Neuron (in vitro differentiated cells): Measurements from ENCODE around the gene ZNF208.
"Not testable (repeated sequence)": the region's sequence is repeated elsewhere in the genome, so short reads cannot be mapped to it uniquely, and the experiment has no call there.

Source experiments
- H2AFZ ChIP-seq: one replicate; pipeline ENCODE4 v1.6.1; 2013; ENCODE audit warnings: low read depth, mild to moderate bottlenecking, inconsistent platforms, low read length, moderate library complexity
- H3K27me3 ChIP-seq: one replicate; pipeline ENCODE4 v1.6.1; 2013; ENCODE audit warnings: low read length; ENCODE audit not compliant: insufficient read depth
- H3K36me3 ChIP-seq: one replicate; pipeline ENCODE4 v1.6.1; 2013; ENCODE audit warnings: low read length; ENCODE audit not compliant: insufficient read depth
- H3K4me1 ChIP-seq: one replicate; pipeline ENCODE4 v1.6.1; 2013; ENCODE audit warnings: low read length; ENCODE audit not compliant: insufficient read depth
- H3K4me3 ChIP-seq: 2 replicates; pipeline ENCODE4 v1.5.1; 2013; ENCODE audit warnings: mild to moderate bottlenecking, low read length, moderate library complexity
- H3K9me3 ChIP-seq: one replicate; pipeline ENCODE4 v1.6.1; 2013; ENCODE audit warnings: low read length

Gene ZNF208

GRCh38 chr19:22010437-22011143 is at the start of gene ZNF208:
Gene ZNF208, minus strand, starts transcription at chr19:22010943. Its CDS starts 149 bp downstream, at chr19:22010794.
- H2AFZ ChIP-seq, H3K4me3 ChIP-seq, H3K9me3 ChIP-seq, H3K27me3 ChIP-seq, H3K36me3 ChIP-seq, H3K4me1 ChIP-seq: not testable (repeated sequence)

GRCh38 chr19:22052644-22053013 is 41.9 kb upstream of the ZNF208 start:
- no peaks in the 10 kb centered on the region for H3K27me3 ChIP-seq
- H3K4me1 ChIP-seq: no peaks in the 10 kb centered on the region
- no peaks in the 10 kb centered on the region for H3K36me3 ChIP-seq
- H3K9me3 ChIP-seq: peaks cover 2% of the 10 kb centered on the region
- H3K4me3 ChIP-seq: no peak overlapping the region
- no peak overlapping the region for H2AFZ ChIP-seq

GRCh38 chr19:22041151-22041550 is 30.4 kb upstream of the ZNF208 start:
- H3K9me3 ChIP-seq, H3K36me3 ChIP-seq, H3K27me3 ChIP-seq, H2AFZ ChIP-seq, H3K4me3 ChIP-seq, H3K4me1 ChIP-seq: not testable (repeated sequence)

- Histone ChIP-seq H3K27me3 (no peaks in the 10 kb centered on the region), H3K9me3 (no peaks in the 10 kb centered on the region), H3K4me3 (no peak overlapping the region), H3K36me3 (no peaks in the 10 kb centered on the region), H3K4me1 (no peaks in the 10 kb centered on the region), H2AFZ (no peak overlapping the region)
Observed at GRCh38 chr19:22030680-22031079, 19.9 kb upstream of the ZNF208 start.

DNA sequence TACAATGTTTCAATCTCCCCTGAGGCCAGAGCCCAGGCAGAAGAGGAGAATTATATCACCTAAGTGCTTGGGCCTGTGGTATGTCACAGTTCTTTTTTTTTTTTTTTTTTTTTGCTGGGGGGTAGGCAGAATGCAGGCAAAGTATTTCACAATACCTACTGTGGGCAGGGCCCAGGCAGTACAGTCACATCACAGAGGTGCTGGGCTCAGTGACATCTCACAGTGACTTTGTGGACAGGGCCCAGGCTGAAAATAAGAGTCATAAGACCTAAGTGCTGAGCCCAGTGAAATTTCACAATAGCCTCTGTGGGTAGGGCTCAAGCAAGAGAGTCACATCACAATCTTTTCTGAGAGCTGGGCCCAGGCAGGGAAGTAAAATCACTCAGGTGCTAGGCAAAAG is 15.9 kb upstream of the ZNF208 start:
- no peaks in the 10 kb centered on the region for H3K36me3 ChIP-seq
- H3K4me3 ChIP-seq: no peak overlapping the region
- no peaks in the 10 kb centered on the region for H3K4me1 ChIP-seq
- H3K27me3 ChIP-seq: no peaks in the 10 kb centered on the region
- H3K9me3 ChIP-seq: no peaks in the 10 kb centered on the region
- H2AFZ ChIP-seq: no peak overlapping the region

DNA sequence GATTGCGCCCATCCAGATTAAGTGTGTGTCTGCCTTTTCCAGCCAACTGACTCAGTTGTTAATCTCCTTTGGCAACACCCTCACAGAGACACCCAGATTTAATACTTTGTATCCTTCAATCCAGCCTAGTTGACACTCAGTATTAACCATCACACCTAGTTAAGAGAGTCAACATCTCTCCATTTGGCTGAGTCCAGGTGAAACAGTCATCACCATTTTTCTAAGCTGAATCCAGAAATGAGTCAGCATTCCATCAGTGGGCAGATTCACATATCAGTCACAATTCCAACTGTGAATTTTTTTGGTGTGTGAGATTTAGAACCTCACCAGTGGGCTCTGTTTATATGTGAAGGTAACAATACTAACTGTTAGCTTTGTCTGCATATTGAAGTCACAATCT is 14.8 kb upstream of the ZNF208 start:
- H3K9me3 ChIP-seq, H3K4me3 ChIP-seq, H2AFZ ChIP-seq, H3K4me1 ChIP-seq, H3K36me3 ChIP-seq, H3K27me3 ChIP-seq: not testable (repeated sequence)

DNA sequence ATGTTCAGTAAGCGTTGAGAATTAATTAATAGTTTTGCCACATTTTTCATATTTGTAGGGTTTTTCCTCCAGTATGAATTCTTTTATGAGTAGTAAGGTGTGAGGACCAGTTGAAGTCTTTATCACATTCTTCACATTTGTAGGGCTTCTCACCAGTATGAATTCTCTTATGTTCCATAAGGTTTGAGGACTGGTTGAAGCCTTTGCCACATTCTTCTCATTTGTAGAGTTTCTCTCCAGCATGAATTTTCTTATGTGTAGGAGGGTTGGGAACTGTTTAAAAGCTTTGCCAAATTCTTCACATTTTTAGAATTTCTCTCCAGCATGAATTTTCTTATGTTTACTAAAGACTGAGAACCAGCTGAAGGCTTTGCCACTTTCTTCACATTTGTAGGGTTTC is 40.3 kb downstream of the ZNF208 start:
- Histone ChIP-seq H3K9me3 (no peaks in the 10 kb centered on the region), H3K36me3 (no peaks in the 10 kb centered on the region), H3K4me1 (no peaks in the 10 kb centered on the region), H3K4me3 (no peak overlapping the region), H2AFZ (no peak overlapping the region), H3K27me3 (no peaks in the 10 kb centered on the region)

GRCh38 chr19:21947775-21948174 is 63.0 kb downstream of the ZNF208 start:
- Histone ChIP-seq H3K4me3 (no peak overlapping the region), H2AFZ (no peak overlapping the region), H3K36me3 (no peaks in the 10 kb centered on the region), H3K4me1 (no peaks in the 10 kb centered on the region), H3K9me3 (peaks cover 7% of the 10 kb centered on the region), H3K27me3 (no peaks in the 10 kb centered on the region)

GRCh38 chr19:21940684-21941083 is 70.1 kb downstream of the ZNF208 start:
- no peak overlapping the region for H3K4me3 ChIP-seq
- no peaks in the 10 kb centered on the region for H3K36me3 ChIP-seq
- no peaks in the 10 kb centered on the region for H3K27me3 ChIP-seq
- H3K9me3 ChIP-seq: no peaks in the 10 kb centered on the region
- no peaks in the 10 kb centered on the region for H3K4me1 ChIP-seq
- no peak overlapping the region for H2AFZ ChIP-seq

GRCh38 chr19:21934593-21934992 is 76.2 kb downstream of the ZNF208 start:
- no peaks in the 10 kb centered on the region for H3K27me3 ChIP-seq
- no peaks in the 10 kb centered on the region for H3K36me3 ChIP-seq
- H2AFZ ChIP-seq: no peak overlapping the region
- no peaks in the 10 kb centered on the region for H3K9me3 ChIP-seq
- no peak overlapping the region for H3K4me3 ChIP-seq
- H3K4me1 ChIP-seq: no peaks in the 10 kb centered on the region

- H2AFZ ChIP-seq: no peak overlapping the region
- no peak overlapping the region for H3K4me3 ChIP-seq
- H3K36me3 ChIP-seq: no peaks in the 10 kb centered on the region
- H3K9me3 ChIP-seq: no peaks in the 10 kb centered on the region
- H3K27me3 ChIP-seq: no peaks in the 10 kb centered on the region
- no peaks in the 10 kb centered on the region for H3K4me1 ChIP-seq
Observed at GRCh38 chr19:21934131-21934530, 76.6 kb downstream of the ZNF208 start.

DNA sequence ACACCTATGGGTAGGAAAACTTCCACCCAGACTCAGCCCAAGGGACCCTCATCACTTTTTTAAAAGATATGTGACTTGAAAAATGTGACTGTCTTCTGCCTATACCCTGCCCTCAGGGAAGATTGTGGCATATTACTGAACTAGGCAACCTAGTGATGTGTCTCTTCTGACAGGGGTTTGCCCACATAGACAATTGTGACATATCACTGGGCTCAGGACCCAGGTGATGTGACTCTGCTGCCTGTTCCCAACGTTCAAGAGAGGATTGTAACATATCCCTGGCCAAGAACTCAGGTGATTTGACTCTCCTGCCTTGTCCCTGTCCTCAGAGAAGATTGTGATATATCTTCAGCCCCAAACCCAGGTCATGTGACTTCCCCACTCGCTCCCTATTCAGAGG is 88.5 kb downstream of the ZNF208 start:
- no peak overlapping the region for H3K4me3 ChIP-seq
- H3K9me3 ChIP-seq: no peaks in the 10 kb centered on the region
- H3K36me3 ChIP-seq: no peaks in the 10 kb centered on the region
- no peaks in the 10 kb centered on the region for H3K4me1 ChIP-seq
- H3K27me3 ChIP-seq: no peaks in the 10 kb centered on the region
- H2AFZ ChIP-seq: no peak overlapping the region

- Histone ChIP-seq H3K4me3 (no peak overlapping the region), H3K27me3 (no peaks in the 10 kb centered on the region), H3K36me3 (no peaks in the 10 kb centered on the region), H2AFZ (no peak overlapping the region), H3K9me3 (no peaks in the 10 kb centered on the region), H3K4me1 (no peaks in the 10 kb centered on the region)
Observed at GRCh38 chr19:21921691-21922180, 89.0 kb downstream of the ZNF208 start.

- H2AFZ ChIP-seq: no peak overlapping the region
- H3K36me3 ChIP-seq: no peaks in the 10 kb centered on the region
- peaks cover 2% of the 10 kb centered on the region for H3K9me3 ChIP-seq
- H3K4me3 ChIP-seq: no peak overlapping the region
- H3K4me1 ChIP-seq: no peaks in the 10 kb centered on the region
- H3K27me3 ChIP-seq: no peaks in the 10 kb centered on the region
Observed at GRCh38 chr19:21915411-21915810, 95.3 kb downstream of the ZNF208 start.
